Stimulated activated CD4-positive, alpha-beta T cell treated with anti-CD3 and anti-CD28 coated beads, Interleukin-1b, Interleukin-23, amount 100 ng/mL, for 1 hour (primary cell): Measurements from ENCODE around the gene MAP6.

ENCODE experiments used
- DNase-seq, 2 donors: peaks; one replicate each; pipeline ENCODE4 v3.0.0-alpha.2; 2020; ENCODE audit warnings: low read depth in 2 of 2

Gene MAP6

DNA sequence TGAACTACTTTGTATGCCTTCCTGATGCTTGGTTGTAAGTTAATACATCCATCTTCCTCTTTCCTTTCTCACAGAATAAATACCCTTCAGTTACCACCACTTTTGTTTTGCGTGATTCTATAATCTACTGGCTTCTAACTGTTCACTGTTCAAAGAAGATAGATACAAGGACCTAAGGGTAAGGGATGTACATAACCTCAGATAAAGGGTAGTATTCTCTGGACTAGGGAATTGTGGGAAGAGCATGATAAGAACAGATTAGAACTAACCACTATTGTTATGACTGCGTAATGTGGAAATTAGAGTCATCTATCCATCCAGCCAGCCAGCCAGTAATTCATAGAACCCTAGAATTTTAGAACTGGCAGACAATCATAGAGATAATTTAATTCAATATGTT is 36.4 kb downstream of the MAP6 start:
- DNase-seq, result no peak

GRCh38 chr11:75631086-75631730 is 37.6 kb downstream of the MAP6 start:
- DNase-seq, result no peak

DNA sequence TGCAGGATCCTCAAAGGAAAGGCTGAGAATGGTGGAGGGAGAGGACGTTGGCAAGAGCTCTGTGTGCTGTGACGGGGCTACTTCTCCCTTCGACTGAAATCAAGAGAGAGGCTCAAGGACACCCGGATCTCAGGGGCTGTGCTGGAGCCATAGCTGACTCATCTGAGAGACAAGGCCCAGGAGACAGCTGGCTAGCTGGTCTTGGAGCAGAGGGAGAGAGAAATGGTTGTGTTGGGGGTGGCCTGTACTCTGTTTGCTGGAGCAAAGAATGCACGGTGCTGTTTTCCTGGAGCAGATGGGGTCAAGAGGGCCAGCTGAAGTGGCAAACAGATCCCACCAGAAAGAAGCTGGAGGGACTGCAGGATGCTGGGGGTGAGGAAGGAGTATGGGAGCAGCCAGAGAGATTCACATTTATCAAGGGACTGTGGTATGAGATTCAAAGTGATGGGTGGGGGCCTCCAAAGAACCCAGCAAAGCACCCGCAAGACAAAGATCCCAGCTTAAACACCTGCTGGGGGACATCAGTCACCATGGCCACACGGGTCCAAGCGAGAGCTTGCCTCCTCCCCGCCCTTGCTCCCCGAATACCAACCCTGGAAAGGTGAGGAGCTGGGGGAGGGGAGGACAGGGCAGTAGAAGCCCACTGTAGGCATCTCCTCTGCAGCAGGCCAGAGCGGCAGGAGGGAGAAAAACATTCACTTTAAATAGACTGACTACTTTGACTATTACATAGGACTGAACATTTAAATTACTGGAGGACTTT is 40.8 kb downstream of the MAP6 start:
- DNase-seq, result no peak

DNA sequence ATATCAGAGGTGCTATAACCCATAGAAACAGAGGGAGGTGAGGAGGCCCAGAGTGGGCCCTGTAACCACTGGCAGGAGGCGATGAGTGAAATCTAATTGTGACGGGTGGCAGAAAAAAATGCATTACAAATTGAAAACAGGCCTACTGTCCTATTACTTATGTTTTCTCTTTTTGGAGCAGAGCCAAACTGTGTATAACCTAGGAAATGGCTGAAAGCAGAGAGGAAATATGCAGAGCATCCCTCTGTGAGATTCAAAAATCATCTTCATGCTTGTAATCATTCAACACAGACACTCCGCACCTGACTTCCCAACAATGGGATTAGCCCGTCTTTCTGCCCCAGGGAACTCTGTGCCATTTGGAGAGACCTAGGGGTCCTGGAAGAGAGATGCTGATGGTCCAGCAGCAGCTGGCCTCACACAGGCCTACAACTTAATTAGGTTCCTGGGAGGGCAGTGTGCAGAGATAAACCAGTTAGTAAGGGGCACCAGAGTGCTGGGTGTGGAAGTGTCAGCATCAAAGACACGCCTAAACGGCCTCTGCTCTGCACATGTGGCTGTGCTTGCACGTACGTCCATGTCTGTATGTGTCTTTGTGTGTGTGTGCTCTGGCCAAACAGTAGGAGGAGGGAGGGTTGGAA is 41.8 kb downstream of the MAP6 start:
- no peak for DNase-seq

- no peak for DNase-seq
These were observed 42.6 kb downstream of the MAP6 start for GRCh38 chr11:75625991-75626888.

GRCh38 chr11:75625021-75625420 is 43.8 kb downstream of the MAP6 start:
- no peak for DNase-seq

- no peak for DNase-seq
These were observed 52.6 kb downstream of the MAP6 start for GRCh38 chr11:75616281-75616680.

GRCh38 chr11:75615751-75616150 is 53.1 kb downstream of the MAP6 start:
- no peak for DNase-seq

DNA sequence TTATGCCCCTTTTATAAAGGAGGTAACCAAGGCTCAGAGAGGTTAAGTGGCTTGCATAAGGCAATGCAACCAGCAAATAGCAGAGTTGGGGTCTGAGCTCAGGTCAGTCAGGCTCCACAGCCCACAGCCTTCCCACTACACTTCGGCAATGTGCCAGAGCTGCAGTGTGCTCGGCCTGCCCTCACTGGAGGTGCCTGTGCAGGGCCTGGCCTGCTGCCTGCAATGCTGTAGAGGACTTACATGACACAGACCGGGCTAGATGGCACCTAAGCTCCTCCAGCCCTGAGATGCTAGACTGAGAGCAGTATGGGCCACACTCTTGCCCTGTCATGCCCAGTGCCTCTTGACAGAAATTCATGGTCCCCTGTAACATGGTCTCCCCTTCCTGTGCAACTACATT is 57.0 kb downstream of the MAP6 start:
- DNase-seq, result no peak

- DNase-seq, result no peak
These were observed 62.7 kb downstream of the MAP6 start for GRCh38 chr11:75606099-75606498.

DNA sequence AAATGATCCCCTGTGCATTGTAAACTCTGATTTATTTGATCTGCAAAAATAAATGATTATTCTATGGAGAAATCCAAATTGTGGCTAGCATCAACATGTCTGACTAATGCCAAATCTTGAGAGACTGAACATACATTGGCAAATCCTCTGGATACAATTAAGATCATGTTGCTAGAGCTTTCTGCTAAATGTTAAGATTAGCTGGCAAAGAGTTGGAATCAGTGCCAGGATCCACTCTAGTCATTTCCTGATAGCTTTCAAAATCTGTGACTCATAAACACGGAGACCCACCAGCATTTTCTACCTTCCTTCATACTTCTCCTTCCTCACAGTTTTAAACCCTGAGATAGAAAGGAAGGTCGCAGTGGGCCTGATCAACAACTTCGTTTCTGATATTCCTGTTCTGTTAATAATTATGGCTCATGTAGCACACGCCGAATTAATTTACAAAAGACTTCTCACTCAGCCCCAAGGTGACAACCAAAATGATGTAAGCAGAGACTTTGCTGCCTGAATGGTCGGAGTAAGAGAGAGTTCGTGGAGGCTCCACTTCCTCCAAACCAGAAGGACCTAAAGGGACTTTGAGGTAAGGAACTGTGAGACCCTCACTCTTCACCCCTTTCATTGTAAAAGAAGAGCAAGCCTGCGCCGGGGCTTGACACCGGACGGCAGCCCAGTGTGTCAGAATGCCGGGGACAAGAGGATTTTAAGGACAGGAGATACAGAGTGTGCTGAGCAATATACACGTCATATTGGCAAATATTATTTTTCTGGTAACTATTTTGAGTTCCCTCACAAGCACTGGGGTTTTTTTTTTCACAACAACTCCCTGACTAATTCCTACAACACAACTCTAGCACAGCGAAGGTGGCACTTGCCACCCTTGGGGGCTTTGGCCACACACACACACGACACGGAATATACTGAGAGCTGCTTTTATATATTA is 64.8 kb downstream of the MAP6 start:
- DNase-seq, result no peak

DNA sequence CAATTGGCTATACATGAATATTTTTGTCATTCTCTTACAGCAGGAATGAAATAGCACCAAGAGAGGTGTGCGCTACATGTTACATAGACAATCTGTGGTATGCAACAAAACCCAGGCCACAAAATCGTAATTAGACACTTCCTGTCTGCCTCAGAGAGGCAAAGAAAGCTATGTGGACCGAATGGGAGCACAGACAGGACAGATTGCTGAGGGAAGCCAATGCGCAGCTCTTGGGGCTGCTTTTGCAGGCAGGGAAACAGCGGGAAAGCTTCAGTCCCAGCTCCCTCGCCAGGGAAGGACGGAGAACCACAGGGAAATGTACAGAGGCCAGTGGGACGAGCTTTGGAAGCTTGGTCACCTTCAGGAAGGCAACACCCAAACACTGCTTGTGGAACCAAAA is 65.9 kb downstream of the MAP6 start:
- DNase-seq, result no peak

GRCh38 chr11:75601494-75601893 is 67.3 kb downstream of the MAP6 start:
- DNase-seq, result no peak

GRCh38 chr11:75600356-75600755 is 68.5 kb downstream of the MAP6 start:
- no peak for DNase-seq

DNA sequence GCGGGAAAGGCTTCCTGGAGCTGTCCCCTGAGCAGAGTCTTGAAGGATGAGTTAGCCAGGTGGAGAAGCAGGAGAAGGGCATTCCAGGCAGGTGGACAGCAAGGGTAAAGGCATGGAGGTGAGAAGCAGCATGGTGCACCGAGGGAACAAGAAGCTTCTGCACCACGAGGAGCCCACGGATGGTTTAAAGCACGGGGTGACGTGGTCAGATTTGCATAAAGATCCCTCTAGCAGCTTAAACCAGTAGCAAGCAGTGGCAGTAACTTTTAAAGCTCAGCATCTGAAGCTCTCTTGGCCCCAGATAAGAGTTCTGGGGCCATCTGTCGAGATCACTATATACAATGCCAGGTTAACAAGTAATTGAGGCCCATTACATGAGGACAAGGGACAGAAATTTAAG is 69.9 kb downstream of the MAP6 start:
- DNase-seq, result no peak

DNA sequence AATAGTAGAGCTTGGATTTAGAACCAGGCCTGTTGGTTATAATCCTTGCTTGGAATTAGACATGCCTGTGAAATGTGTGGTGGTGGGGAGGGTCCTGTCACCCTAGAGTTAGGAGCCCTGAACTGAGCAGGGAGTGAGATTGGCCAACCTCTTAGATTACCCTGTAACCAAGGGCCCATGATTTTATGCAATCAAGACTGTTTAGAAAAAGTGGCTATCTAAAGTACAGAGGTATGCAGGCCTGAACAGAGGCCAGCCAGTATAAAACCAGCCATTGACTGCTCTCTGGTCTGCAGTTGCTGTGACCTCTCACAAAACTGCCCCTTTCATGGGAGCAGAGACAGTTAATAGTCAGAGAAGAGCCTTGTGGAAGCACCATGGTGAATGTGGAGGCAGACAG is 70.6 kb downstream of the MAP6 start:
- no peak for DNase-seq

DNA sequence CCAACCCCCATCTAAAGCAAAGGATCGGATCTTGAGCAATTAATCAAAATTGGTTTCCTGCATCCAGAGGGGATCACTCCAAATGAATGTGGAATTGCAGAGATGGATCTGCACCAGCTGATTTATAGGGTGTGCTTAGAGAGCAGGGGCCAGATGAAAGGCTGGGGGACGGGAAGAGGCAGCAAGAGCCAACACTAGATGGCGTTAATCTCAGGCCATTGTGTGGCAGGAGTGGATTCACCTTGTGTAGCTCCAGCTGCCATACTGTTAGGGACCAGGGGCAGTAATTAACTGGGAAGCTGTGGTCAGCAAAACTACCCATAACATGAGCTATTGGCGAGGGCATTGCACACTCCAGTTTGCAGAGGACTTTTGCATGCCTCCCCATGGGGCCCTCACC is 71.2 kb downstream of the MAP6 start:
- DNase-seq, result no peak

- DNase-seq, result no peak
These were observed 71.9 kb downstream of the MAP6 start for GRCh38 chr11:75596914-75597313.

GRCh38 chr11:75595429-75595828 is 73.4 kb downstream of the MAP6 start:
- no peak for DNase-seq

DNA sequence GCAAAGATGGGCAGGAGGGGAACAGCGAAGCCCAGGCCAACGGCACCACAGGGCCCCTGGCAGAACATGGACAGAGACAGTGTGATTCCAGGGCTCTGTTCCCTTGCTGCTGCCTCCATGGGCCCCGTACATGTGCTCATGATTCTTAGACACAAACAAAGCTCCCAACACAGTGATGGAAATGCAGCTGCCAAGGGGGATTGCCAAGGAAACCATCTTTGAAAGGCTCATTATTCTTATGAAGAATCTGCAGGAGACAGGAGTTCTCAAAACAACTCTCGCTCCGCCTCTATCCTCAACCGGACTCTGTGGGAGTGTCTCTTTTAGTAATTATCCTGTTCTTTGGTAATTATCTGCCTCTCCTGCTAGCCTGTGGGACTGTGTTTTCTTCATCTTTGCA is 74.6 kb downstream of the MAP6 start:
- DNase-seq, result no peak
